Chondrocyte (in vitro differentiated cells): ENCODE results near the gene MAD1L1. TPM values are rescaled to one million over a fixed set of nuclear protein-coding genes. Genes with fewer than 3 reads are reported as not detected.
A peak's percentile ranks its signal among the peaks of the same experiment; 100 is the strongest.

ENCODE experiments used
- DNase-seq: peaks from one replicate; pipeline ENCODE4 v3.0.0; 2021; ENCODE audit warnings: mixed read lengths, low spot score
- H3K27ac Mint-ChIP-seq: one replicate; pipeline ENCODE4 v1.8.0; 2021; ENCODE audit warnings: mild to moderate bottlenecking, moderate library complexity, mixed read lengths; ENCODE audit not compliant: unreplicated experiment
- H3K27me3 Mint-ChIP-seq: 2 replicates; pipeline ENCODE4 v1.8.0; 2021; ENCODE audit warnings: low read depth, mixed read lengths
- H3K36me3 Mint-ChIP-seq: 2 replicates; pipeline ENCODE4 v1.8.0; 2021; ENCODE audit warnings: low read depth, mixed read lengths
- H3K4me1 Mint-ChIP-seq: 2 replicates; pipeline ENCODE4 v1.8.0; 2021; ENCODE audit warnings: low read depth, mild to moderate bottlenecking, mixed read lengths
- H3K4me3 Mint-ChIP-seq: one replicate; pipeline ENCODE4 v1.8.0; 2021; ENCODE audit warnings: mild to moderate bottlenecking, moderate library complexity, mixed read lengths; ENCODE audit not compliant: unreplicated experiment
- H3K9me3 Mint-ChIP-seq: 2 replicates; pipeline ENCODE4 v1.8.0; 2021; ENCODE audit warnings: low read depth, mixed read lengths
- total RNA-seq: library from RNA; stranded (reverse); gene quantifications from 3 replicates; pipeline ENCODE4 v1.2.1, GENCODE V29; 2021
- TF ChIP-seq, protein P1 (sequence below): fragments of 200-600 bp; sonication (generic); IDR thresholded peaks from 2 replicates; pipeline ENCODE4 v1.5.0; 2021; ENCODE audit warnings: antibody characterized with exemption, mild to moderate bottlenecking, moderate library complexity

Gene MAD1L1
- total RNA-seq, 1 donor from 2014 or later, result 22.7 TPM

DNA sequence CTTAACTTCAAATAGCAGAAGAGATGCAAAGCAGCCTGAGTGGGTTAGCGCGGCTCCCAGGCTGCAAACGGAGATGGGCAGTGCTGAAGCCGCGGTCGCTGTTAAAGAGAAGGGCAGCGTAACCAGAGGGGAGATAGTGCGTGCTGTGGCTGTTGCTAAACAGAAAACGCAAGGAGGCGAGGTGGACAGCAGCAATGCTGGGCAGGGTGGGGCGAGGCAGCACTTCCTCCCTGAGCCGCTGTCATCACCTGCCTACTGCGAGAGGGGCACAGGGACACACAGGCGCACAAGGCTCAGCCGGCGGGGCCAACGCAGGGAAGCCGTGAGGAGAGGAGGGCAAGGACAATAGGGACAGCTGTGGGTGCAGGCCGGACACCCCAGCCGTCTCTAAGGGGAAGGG is 137.3 kb downstream of the MAD1L1 start:
- Mint-ChIP-seq H3K4me3 (no peak overlapping the region), H3K27ac (no peak overlapping the region), H3K27me3 (no peaks in the 10 kb centered on the region), H3K4me1 (peaks cover 18% of the 10 kb centered on the region), H3K36me3 (peaks cover 1% of the 10 kb centered on the region), H3K9me3 (no peaks in the 10 kb centered on the region)
- no peak for DNase-seq
- TF ChIP-seq, protein P1, sequence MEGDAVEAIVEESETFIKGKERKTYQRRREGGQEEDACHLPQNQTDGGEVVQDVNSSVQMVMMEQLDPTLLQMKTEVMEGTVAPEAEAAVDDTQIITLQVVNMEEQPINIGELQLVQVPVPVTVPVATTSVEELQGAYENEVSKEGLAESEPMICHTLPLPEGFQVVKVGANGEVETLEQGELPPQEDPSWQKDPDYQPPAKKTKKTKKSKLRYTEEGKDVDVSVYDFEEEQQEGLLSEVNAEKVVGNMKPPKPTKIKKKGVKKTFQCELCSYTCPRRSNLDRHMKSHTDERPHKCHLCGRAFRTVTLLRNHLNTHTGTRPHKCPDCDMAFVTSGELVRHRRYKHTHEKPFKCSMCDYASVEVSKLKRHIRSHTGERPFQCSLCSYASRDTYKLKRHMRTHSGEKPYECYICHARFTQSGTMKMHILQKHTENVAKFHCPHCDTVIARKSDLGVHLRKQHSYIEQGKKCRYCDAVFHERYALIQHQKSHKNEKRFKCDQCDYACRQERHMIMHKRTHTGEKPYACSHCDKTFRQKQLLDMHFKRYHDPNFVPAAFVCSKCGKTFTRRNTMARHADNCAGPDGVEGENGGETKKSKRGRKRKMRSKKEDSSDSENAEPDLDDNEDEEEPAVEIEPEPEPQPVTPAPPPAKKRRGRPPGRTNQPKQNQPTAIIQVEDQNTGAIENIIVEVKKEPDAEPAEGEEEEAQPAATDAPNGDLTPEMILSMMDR, result no peak

DNA sequence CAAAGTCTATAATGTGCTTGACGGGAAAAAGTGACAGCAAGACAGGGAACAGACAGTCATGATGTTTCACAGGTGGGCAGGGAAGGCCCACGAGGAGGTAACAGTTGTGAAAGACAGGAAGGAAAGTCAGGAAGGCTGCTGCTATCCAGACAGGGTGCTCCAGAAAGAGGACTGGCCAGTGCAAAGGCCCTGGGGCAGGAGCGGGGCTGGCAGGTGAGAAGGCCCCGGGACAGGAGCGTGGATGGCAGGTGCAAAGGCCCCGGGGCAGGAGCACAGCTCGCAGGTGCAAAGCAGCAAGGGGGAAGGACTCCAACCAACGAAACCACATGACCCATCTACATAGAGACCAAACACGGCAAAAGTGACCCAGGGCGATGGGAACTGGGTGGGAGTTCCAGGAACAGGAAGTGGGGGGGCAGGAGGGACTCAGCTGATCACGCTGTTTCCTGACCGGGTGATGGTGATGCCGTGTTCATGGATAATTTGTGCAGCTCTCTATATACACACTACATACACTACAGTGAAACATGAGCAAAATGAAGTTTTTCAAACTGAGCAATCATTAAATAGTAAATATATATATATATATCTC is 138.2 kb downstream of the MAD1L1 start:
- H3K9me3 Mint-ChIP-seq, result no peaks in the 10 kb centered on the region
- no peaks in the 10 kb centered on the region for H3K27me3 Mint-ChIP-seq
- TF ChIP-seq, protein P1, result no peak
- peaks cover 3% of the 10 kb centered on the region for H3K36me3 Mint-ChIP-seq
- H3K4me1 Mint-ChIP-seq, result peaks cover 13% of the 10 kb centered on the region
- DNase-seq, result no peak
- no peak overlapping the region for H3K27ac Mint-ChIP-seq
- no peak overlapping the region for H3K4me3 Mint-ChIP-seq

DNA sequence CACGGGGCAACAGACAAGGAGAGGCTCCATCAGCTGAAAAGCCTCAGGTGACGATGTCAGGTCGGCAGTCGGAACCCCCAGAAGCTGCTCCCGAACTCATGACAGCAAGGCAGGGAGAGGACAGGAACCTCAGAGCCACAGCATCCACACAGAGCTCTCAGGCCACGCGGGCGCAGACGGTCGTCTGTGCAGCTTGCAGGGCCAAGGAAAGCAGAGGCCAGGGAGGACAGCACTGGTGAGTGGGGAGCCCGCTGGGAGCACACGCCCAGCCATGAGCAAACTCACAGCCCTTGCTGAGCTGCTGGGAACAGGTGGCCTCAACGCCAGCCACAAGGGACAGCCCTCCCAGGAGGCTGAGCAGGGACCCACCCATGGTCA is 138.9 kb downstream of the MAD1L1 start:
- H3K36me3 Mint-ChIP-seq, result peaks cover 3% of the 10 kb centered on the region
- peaks cover 11% of the 10 kb centered on the region for H3K4me1 Mint-ChIP-seq
- H3K27ac Mint-ChIP-seq, result no peak overlapping the region
- TF ChIP-seq, protein P1, result no peak
- H3K4me3 Mint-ChIP-seq, result no peak overlapping the region
- no peaks in the 10 kb centered on the region for H3K9me3 Mint-ChIP-seq
- DNase-seq, result no peak
- no peaks in the 10 kb centered on the region for H3K27me3 Mint-ChIP-seq

DNA sequence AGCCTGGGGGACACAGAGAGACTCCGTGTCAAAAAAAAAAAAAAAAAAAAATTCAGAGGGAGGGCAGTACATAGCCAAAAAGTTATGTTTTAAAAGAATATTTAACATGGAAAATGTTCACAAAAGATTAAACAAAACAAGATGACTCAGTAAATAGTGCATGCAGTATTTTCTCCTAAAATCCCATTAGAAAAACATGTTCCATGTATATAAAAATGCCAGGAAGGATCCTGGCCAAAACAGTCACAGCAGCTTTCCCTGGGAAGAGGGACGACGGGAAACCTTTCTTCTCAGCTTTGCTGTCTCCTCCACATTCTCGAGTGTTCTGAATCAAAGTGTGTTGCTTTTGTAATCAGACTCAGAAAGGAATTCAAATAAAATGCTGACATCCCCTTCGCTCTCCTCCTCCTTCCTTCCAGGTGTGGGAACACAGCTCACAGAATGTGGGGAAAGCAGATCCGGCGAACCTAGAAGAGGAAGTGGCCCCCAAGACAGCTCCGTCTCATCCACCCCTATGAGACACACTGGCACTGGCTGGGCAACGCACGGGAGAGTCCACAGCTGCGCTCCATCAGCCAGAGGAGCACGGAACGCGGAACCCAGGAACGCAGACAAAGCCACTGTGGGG is 139.4 kb downstream of the MAD1L1 start:
- no peak for DNase-seq
- TF ChIP-seq, protein P1, result no peak
- peak overlapping the region; percentile 43 for H3K27ac Mint-ChIP-seq

DNA sequence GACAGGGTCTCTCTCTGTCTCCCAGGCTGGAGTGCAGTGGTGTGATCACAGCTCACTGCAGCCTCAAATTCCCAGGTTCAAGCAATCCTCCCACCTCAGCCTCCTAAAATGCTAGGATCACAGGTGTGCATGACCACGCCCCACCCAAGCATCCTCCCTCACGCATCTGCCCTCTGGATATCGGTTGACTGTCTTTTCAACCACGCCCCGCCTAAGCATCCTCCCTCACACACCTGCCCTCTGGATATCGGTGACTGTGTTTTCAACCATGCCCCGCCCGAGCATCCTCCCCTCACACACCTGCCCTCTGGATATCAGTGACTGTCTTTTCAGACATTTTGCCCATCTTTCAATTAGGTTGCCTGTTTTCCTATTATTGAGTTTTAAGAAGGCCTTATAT is 140.5 kb downstream of the MAD1L1 start:
- Mint-ChIP-seq H3K9me3 (no peaks in the 10 kb centered on the region), H3K4me1 (peaks cover 11% of the 10 kb centered on the region), H3K27me3 (no peaks in the 10 kb centered on the region), H3K36me3 (peaks cover 3% of the 10 kb centered on the region), H3K27ac (no peak overlapping the region), H3K4me3 (no peak overlapping the region)
- no peak for DNase-seq
- TF ChIP-seq, protein P1, result no peak

More for the DNA sequence above, 139.4 kb downstream of the MAD1L1 start:
- Mint-ChIP-seq H3K36me3 (peaks cover 3% of the 10 kb centered on the region), H3K4me3 (no peak overlapping the region), H3K9me3 (no peaks in the 10 kb centered on the region), H3K27me3 (no peaks in the 10 kb centered on the region), H3K4me1 (peaks cover 11% of the 10 kb centered on the region)
